Esophagus muscularis mucosa (tissue), 3 donors: ENCODE results near the gene SHISAL2A.

Experiments used
- POLR2A ChIP-seq: fragments of 450-650 bp; IDR thresholded peaks from one replicate; pipeline ENCODE4 v1.6.1; 2017; ENCODE audit warnings: antibody characterized with exemption, moderate library complexity, mild to moderate bottlenecking, low read depth
- POLR2AphosphoS5 ChIP-seq, 2 donors: sonication (generic); formaldehyde crosslinking; IDR thresholded peaks; one replicate each; pipeline ENCODE4 v1.6.1; 2017; ENCODE audit warnings: antibody characterized with exemption in 2 of 2
- TF ChIP-seq, protein P1 (sequence below), 3 experiments: fragments of 200-600 bp in 2 of 3; fragments of 450-650 bp in 1 of 3; sonication (generic) in 2 of 3; IDR thresholded peaks; one replicate each; pipeline ENCODE4 v1.5.1; 2017 to 2019; ENCODE audit warnings: antibody characterized with exemption in 3 of 3, mild to moderate bottlenecking in 2 of 3, moderate library complexity in 1 of 3

DNA sequence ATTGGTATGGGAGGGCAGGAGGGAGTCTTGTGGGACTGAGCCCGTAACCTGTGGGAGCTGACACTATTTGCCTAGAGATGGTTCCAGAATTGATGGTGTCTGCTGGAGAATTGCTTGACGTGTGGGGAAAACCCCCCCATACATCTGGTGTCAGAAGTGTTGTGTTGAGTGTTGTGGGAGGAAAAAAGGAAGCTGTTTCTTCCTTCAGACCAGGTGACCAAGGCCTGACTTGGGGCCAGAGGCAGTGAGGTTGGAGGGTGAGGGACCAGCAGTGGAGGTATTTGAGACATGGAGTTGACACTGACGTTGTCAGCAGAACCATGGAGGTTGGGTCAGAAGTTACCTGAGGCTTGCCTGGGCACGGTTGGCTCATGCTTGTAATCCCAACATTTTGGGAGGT lies 8.3 kb downstream of the SHISAL2A start:
- TF ChIP-seq, protein P1, sequence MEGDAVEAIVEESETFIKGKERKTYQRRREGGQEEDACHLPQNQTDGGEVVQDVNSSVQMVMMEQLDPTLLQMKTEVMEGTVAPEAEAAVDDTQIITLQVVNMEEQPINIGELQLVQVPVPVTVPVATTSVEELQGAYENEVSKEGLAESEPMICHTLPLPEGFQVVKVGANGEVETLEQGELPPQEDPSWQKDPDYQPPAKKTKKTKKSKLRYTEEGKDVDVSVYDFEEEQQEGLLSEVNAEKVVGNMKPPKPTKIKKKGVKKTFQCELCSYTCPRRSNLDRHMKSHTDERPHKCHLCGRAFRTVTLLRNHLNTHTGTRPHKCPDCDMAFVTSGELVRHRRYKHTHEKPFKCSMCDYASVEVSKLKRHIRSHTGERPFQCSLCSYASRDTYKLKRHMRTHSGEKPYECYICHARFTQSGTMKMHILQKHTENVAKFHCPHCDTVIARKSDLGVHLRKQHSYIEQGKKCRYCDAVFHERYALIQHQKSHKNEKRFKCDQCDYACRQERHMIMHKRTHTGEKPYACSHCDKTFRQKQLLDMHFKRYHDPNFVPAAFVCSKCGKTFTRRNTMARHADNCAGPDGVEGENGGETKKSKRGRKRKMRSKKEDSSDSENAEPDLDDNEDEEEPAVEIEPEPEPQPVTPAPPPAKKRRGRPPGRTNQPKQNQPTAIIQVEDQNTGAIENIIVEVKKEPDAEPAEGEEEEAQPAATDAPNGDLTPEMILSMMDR (IDR thresholded peaks at IDR 0.05): no peak
- TF ChIP-seq POLR2A: no peak
- no peak for TF ChIP-seq POLR2AphosphoS5 (IDR thresholded peaks at IDR 0.05)
